Measurements from ENCODE around the gene MFAP5. TPM values are rescaled to one million over a fixed set of nuclear protein-coding genes. Genes with fewer than 3 reads are reported as not detected.

MFAP5 gene
- polyA plus RNA-seq, 1 donor from 2014 or later, result not detected

DNA sequence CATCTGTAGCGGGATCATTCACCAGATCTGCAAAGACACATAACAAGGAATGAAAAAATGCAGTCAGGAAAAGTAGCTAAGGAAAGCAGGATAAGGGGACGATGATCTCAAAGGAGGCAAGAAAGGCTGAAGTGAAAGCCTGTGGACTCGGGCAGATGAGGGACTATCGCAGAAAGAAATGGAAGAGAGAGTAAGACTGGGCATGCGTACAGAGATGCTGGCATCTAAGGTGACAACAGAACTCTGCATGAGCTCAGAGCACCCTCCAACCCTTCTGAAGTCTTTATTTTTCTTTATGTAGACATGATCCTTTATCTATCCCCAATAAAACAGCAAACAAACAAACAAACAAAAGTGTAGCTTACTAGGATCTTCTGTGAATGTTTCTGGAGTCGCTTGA is 7.2 kb downstream of the MFAP5 start:
- Histone ChIP-seq H3K4me2 (ENCODE audit: low read length) (no peak overlapping the region), H3K27ac (ENCODE audit: low read length) (no peak overlapping the region), H2AFZ (ENCODE audit: low read depth, low read length) (no peak overlapping the region), H3K9me2 (ENCODE audit: insufficient read depth, low read length) (no peaks in the 10 kb centered on the region), H3K36me3 (ENCODE audit: insufficient read depth, low read length) (no peaks in the 10 kb centered on the region), H3F3A (ENCODE audit: insufficient read depth, low read length, poor library complexity, severe bottlenecking) (no peaks in the 10 kb centered on the region), H3K79me2 (replicated peaks; ENCODE audit: insufficient read depth, low read length) (no peaks in the 10 kb centered on the region), H3K9me3 (ENCODE audit: low read length) (no peaks in the 10 kb centered on the region), H3K27me3 (ENCODE audit: insufficient read depth, low read depth, low read length) (no peaks in the 10 kb centered on the region), H3K9ac (ENCODE audit: low read length) (no peak overlapping the region), H4K20me1 (ENCODE audit: insufficient read depth) (no peaks in the 10 kb centered on the region), H3K4me3 (ENCODE audit: low read length) (no peak overlapping the region)
- TF ChIP-seq POLR2AphosphoS5 (IDR thresholded peaks at IDR 0.05) (no peak), EP300 (conservative IDR thresholded peaks at IDR 0.05; ENCODE audit: poor library complexity, severe bottlenecking) (no peak), EZH2 (IDR thresholded peaks at IDR 0.05; ENCODE audit: borderline replicate concordance, insufficient read depth, low read length, poor library complexity, severe bottlenecking) (no peak), MXI1 (conservative IDR thresholded peaks at IDR 0.05; ENCODE audit: poor library complexity, severe bottlenecking) (no peak), SMC3 (conservative IDR thresholded peaks at IDR 0.05; ENCODE audit: poor library complexity) (no peak), RAD21 (conservative IDR thresholded peaks at IDR 0.05) (no peak), TAF1 (IDR thresholded peaks at IDR 0.05; ENCODE audit: low read depth) (no peak)
- TF ChIP-seq, protein P1, sequence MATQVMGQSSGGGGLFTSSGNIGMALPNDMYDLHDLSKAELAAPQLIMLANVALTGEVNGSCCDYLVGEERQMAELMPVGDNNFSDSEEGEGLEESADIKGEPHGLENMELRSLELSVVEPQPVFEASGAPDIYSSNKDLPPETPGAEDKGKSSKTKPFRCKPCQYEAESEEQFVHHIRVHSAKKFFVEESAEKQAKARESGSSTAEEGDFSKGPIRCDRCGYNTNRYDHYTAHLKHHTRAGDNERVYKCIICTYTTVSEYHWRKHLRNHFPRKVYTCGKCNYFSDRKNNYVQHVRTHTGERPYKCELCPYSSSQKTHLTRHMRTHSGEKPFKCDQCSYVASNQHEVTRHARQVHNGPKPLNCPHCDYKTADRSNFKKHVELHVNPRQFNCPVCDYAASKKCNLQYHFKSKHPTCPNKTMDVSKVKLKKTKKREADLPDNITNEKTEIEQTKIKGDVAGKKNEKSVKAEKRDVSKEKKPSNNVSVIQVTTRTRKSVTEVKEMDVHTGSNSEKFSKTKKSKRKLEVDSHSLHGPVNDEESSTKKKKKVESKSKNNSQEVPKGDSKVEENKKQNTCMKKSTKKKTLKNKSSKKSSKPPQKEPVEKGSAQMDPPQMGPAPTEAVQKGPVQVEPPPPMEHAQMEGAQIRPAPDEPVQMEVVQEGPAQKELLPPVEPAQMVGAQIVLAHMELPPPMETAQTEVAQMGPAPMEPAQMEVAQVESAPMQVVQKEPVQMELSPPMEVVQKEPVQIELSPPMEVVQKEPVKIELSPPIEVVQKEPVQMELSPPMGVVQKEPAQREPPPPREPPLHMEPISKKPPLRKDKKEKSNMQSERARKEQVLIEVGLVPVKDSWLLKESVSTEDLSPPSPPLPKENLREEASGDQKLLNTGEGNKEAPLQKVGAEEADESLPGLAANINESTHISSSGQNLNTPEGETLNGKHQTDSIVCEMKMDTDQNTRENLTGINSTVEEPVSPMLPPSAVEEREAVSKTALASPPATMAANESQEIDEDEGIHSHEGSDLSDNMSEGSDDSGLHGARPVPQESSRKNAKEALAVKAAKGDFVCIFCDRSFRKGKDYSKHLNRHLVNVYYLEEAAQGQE (IDR thresholded peaks at IDR 0.05; ENCODE audit: borderline replicate concordance), result no peak

DNA sequence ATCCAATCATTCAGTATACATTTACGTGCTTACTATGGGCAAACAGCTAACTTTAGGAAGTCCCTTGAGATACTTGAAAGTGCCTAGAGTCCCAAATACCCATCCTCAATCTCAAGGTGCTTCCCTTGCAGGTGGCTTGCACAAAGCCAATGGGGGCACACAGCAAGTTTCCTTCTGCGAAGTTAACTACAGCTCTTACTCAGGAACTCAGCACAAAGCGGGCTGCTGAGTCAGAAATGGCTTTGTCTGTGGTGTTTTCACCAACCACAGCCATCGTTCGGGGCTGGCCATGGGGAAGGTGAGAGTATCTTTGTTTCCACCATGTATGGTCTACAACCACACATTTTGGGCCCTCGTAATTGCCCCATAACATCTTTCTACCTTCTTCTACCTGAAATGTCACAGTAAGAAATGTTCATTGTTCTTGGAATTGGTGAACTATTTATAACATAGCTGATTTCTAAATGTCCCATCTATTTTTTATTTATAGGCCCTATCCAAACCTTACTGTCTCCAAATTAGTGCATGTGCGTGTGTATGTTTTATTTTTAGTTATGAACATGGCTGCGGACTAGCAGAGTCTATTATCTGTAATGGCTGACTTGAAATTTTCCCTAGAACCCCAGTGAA is 13.9 kb downstream of the MFAP5 start:
- no peaks in the 10 kb centered on the region for H3K79me2 ChIP-seq (replicated peaks; ENCODE audit: insufficient read depth, low read length)
- H3K27me3 ChIP-seq (ENCODE audit: insufficient read depth, low read depth, low read length), result no peaks in the 10 kb centered on the region
- H2AFZ ChIP-seq (ENCODE audit: low read depth, low read length), result no peak overlapping the region
- H3K27ac ChIP-seq (ENCODE audit: low read length), result no peak overlapping the region
- H3K4me2 ChIP-seq (ENCODE audit: low read length), result no peak overlapping the region
- no peaks in the 10 kb centered on the region for H3K36me3 ChIP-seq (ENCODE audit: insufficient read depth, low read length)
- no peaks in the 10 kb centered on the region for H3K9me3 ChIP-seq (ENCODE audit: low read length)
- H3K4me3 ChIP-seq (ENCODE audit: low read length), result no peak overlapping the region
- H4K20me1 ChIP-seq (ENCODE audit: insufficient read depth), result no peaks in the 10 kb centered on the region
- TF ChIP-seq RAD21 (conservative IDR thresholded peaks at IDR 0.05) (no peak), POLR2AphosphoS5 (IDR thresholded peaks at IDR 0.05) (no peak), EP300 (conservative IDR thresholded peaks at IDR 0.05; ENCODE audit: poor library complexity, severe bottlenecking) (no peak), SMC3 (conservative IDR thresholded peaks at IDR 0.05; ENCODE audit: poor library complexity) (no peak), EZH2 (IDR thresholded peaks at IDR 0.05; ENCODE audit: borderline replicate concordance, insufficient read depth, low read length, poor library complexity, severe bottlenecking) (no peak), MXI1 (conservative IDR thresholded peaks at IDR 0.05; ENCODE audit: poor library complexity, severe bottlenecking) (no peak)
- TF ChIP-seq, protein P2, sequence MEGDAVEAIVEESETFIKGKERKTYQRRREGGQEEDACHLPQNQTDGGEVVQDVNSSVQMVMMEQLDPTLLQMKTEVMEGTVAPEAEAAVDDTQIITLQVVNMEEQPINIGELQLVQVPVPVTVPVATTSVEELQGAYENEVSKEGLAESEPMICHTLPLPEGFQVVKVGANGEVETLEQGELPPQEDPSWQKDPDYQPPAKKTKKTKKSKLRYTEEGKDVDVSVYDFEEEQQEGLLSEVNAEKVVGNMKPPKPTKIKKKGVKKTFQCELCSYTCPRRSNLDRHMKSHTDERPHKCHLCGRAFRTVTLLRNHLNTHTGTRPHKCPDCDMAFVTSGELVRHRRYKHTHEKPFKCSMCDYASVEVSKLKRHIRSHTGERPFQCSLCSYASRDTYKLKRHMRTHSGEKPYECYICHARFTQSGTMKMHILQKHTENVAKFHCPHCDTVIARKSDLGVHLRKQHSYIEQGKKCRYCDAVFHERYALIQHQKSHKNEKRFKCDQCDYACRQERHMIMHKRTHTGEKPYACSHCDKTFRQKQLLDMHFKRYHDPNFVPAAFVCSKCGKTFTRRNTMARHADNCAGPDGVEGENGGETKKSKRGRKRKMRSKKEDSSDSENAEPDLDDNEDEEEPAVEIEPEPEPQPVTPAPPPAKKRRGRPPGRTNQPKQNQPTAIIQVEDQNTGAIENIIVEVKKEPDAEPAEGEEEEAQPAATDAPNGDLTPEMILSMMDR (IDR thresholded peaks at IDR 0.05; ENCODE audit: poor library complexity, severe bottlenecking), result no peak
- H3K9ac ChIP-seq (ENCODE audit: low read length), result no peak overlapping the region
- no peaks in the 10 kb centered on the region for H3F3A ChIP-seq (ENCODE audit: insufficient read depth, low read length, poor library complexity, severe bottlenecking)
- H3K9me2 ChIP-seq (ENCODE audit: insufficient read depth, low read length), result no peaks in the 10 kb centered on the region

Measured in neural cell (in vitro differentiated cells).